Bronchial epithelial cell (primary cell): ENCODE measurements around the gene HOXD8. TPM values are rescaled to one million over a fixed set of nuclear protein-coding genes. Genes with fewer than 3 reads are reported as not detected.

Experiments
- DNase-seq: peaks from one replicate; pipeline ENCODE4 v3.0.0-alpha.2; 2010; ENCODE audit warnings: low read depth
- FAIRE-seq: peaks from 2 replicates; lab custom pipeline; 2011; peaks lifted over from hg19 to GRCh38; lab: Jason Lieb, UNC
- H3K27me3 ChIP-seq: 2 replicates; pipeline ENCODE4 v1.5.1; 2011; ENCODE audit warnings: low read length; ENCODE audit not compliant: control insufficient read depth, insufficient read depth
- H3K36me3 ChIP-seq: 2 replicates; pipeline ENCODE4 v1.5.1; 2011; ENCODE audit warnings: low read length; ENCODE audit not compliant: control insufficient read depth, insufficient read depth
- H3K4me3 ChIP-seq: 2 replicates; pipeline ENCODE4 v1.5.1; 2011; ENCODE audit warnings: mild to moderate bottlenecking, low read depth, low read length, control low read depth
- CTCF ChIP-seq: IDR thresholded peaks from 2 replicates; pipeline ENCODE4 v1.5.1; 2011; ENCODE audit warnings: mild to moderate bottlenecking, moderate library complexity, low read length, control low read depth, inconsistent platforms; ENCODE audit not compliant: insufficient read depth, severe bottlenecking
- total RNA-seq: library from RNA; depleted of rRNA; stranded (reverse); fragments of >200 nt; gene quantifications from 2 replicates; pipeline ENCODE4 v1.2.1, GENCODE V29; 2014

HOXD8 gene
- total RNA-seq, 1 donor from 2014 or later: not detected

DNA sequence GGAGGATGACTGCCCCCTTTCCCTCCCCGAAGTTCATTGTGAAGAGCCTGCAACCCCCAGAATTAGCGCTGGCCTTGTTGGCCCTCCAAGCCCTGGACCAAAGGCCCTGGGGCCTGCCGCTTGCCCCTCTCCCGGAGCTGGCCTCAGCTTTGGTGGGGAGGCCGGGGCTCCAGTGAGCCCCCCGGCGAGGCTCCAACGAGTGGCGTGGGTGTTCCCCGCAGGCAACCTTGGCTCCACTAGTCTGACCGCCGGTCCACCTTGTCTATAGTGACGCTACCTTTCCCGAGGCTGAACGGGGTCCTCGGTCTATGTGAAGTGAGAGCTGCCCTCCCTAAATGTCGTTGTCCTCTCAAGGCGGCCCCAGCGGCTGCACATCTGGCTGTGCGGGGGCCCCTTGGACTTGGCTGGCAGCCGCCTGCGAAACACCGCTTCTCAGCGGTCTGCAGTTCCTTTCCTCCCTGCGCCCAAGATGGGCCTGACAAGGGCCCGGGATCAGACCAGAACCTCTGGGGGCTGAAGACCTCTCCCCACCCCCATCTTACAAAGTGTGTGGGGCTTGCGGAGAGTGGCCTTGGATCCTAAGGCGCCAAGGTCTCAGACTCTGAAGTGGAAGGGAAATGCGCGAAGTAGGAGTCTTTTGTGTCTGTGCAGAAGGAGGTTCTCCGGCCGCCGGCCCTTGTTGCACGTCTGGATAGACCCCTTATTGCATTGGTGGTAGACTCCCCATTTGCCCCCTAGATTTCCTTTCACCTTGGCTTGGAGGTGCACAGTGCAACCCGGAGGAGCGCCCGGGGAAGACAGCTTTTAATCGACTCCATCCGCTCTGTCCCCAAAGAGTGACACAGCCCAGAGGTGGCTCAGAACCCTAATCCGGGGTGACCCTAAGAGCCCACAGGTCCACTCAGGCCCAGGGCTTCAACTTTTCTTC, 16.9 kb upstream of the HOXD8 start:
- Histone ChIP-seq H3K36me3 (no peaks in the 10 kb centered on the region), H3K4me3 (no peak overlapping the region), H3K27me3 (peaks cover 82% of the 10 kb centered on the region)
- DNase-seq (no peak), FAIRE-seq (no peak)
- no peak for TF ChIP-seq CTCF

DNA sequence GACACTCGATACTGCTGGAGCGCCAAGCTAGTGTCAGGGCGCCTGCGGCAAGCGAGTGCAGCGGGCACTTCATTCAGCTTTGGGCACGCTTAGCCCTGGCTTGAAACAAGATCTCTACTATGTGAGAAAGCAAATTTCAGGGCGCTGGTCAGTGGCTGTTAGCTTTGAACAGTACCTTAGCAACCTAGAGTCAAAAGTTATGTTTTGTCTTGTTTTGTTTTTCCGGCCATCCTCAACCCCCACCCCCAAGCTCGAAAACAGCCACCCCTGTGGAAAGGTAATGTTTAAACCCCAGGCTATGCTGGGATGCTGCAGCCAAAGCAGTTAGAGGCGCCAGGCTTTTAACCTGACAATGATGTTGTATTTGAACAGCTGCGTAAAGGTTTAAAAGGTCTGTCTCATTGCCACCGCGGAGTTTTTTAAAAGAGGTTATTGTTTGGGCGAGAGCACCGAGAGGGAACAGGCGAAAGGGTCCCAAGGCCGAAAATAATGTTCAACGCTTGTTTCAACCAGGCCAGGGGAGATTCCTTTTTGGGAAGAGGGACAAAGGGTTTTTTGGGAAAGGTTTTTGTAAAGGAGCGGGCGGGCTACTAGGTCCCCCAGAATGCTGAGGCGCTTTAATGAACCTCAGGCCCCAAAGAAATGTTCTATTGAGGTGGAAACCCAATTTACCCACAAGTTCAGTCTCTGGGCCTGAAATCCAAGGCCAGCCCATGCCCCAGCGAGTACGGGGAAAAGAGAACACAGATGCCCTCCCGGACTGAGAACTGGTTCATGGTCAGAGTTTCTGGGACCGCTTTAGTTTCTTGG, 15.2 kb upstream of the HOXD8 start:
- Histone ChIP-seq H3K27me3 (peaks cover 86% of the 10 kb centered on the region), H3K36me3 (no peaks in the 10 kb centered on the region), H3K4me3 (no peak overlapping the region)
- DNase-seq (no peak), FAIRE-seq (no peak)
- TF ChIP-seq CTCF: no peak

DNA sequence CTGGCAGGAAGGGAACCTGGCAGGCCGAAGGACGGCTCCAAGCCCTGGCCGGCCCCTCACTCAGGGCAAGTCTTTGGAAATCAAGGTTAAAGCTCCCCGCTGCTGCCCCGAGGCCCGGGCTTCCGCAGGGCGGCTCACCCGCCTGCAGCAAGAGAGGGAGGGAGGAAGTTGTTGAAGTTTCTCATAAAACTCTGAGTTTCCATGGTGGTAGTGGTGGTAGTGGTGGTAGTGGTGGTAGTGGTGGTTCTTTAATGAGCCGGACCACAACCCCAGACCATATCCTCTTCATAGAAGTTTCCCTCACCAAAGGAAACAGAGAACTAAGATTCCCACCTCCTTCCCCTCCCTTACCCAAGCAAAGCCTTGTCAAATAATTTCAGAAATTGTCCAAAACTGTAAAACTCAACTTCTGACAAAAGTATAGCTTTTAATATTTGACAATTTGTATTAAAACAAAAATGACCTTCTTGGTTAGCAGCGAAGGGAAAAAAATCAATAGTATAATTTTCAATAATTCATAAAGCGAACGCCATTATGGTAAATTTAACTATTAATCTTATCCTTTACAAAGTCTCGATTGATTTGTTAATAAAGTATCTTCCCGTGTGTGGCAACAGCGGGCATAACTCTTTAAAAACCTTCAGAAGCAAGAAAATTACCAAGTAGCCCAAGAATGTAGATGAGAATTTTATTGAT, 14.4 kb upstream of the HOXD8 start:
- Histone ChIP-seq H3K4me3 (no peak overlapping the region), H3K27me3 (peaks cover 83% of the 10 kb centered on the region), H3K36me3 (no peaks in the 10 kb centered on the region)
- TF ChIP-seq CTCF: no peak
- FAIRE-seq: no peak
- no peak for DNase-seq

GRCh38 chr2:176115883-176116813, 13.4 kb upstream of the HOXD8 start, which contains the start of gene HOXD10:
Gene HOXD10, plus strand, starts transcription at chr2:176116778. Its CDS starts 56 bp downstream, at chr2:176116834.
- no peak within 1 kb of the TSS for H3K4me3 ChIP-seq
- DNase-seq: no peak
- FAIRE-seq: no peak
- H3K27me3 ChIP-seq: peaks cover 81% of the 10 kb centered on the region
- H3K36me3 ChIP-seq: no peaks in the 10 kb centered on the region
- TF ChIP-seq CTCF: no peak
